Measurements from ENCODE around the gene DYNC2I2.

The DYNC2I2 gene

GRCh38 chr9:128610897-128611296, 45.8 kb downstream of the DYNC2I2 start:
- TF ChIP-seq CTCF (IDR thresholded peaks at IDR 0.05; ENCODE audit: low read depth, low read length) = no peak

DNA sequence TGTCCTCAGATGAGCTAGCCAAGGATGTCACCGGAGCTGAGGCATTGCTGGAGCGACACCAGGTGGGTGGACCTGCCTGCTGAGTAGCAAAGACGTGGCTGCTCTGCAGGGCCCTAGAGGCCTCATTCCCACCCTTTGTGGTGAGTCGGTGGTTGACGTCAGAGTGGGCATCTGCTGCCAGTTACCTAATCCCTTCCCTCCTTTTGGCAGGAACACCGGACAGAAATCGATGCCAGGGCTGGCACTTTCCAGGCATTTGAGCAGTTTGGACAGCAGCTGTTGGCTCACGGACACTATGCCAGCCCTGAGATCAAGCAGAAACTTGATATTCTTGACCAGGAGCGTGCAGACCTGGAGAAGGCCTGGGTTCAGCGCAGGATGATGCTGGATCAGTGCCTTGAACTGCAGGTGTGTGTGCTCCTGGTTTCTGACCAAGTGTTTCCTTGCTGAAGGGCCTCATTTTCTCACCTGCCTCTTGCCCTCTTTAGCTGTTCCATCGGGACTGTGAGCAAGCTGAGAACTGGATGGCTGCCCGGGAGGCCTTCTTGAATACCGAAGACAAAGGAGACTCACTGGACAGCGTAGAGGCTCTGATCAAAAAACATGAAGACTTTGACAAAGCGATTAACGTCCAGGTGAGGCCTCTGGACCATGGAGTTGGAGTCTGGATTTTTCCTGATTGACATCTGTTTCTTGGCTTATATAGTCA, 48.9 kb downstream of the DYNC2I2 start:
- no peak overlapping the region for H3K4me3 ChIP-seq (ENCODE audit: low read depth, low read length)
- TF ChIP-seq CTCF (IDR thresholded peaks at IDR 0.05; ENCODE audit: low read depth, low read length) = no peak

More at GRCh38 chr9:128610897-128611296, 45.8 kb downstream of the DYNC2I2 start:
- H3K4me3 ChIP-seq (ENCODE audit: low read depth, low read length) = no peak overlapping the region

DNA sequence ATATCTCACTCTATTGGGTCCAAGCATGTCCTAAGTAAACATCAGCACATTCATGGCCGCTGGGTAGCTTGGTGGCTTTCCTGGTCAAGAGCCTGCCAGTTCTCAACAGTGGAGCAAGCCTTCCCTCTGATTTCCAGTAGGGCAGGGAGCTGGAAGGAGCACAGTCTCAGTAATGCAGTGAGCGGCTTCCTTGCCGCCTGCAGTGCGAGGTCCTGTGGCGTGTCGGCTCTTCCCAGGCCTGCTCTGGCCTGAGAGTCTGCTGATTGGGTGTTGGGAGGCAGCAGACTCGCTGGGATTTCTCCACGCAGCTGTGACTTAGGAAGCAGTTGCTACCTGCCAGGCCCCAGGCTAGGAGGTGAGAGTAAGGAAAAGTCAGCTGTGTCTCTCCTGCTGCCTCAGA, 53.0 kb downstream of the DYNC2I2 start:
- H3K4me3 ChIP-seq (ENCODE audit: low read depth, low read length) = no peak overlapping the region

DNA sequence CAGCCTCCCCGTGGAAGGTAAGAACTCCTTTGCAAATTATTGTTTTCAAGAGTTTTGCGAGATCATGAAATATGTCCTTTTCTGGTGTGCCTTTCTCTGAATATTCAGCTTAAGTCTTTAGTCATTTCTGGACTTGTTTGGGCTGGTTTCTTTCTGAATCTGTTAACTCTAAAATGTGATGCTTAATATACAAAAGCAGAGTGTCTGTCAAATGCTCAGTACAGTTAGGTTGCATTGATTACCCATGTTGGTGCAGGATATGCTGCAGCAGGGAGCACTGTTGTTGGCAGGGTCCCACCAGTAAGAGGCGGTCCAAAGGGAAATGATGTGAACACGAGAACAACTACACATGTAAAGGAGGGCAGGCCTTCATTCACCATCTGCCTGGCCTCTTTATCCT, 56.5 kb downstream of the DYNC2I2 start:
- H3K4me3 ChIP-seq (ENCODE audit: low read depth, low read length) = no peak overlapping the region

More for the DNA sequence above, 53.0 kb downstream of the DYNC2I2 start:
- no peak for TF ChIP-seq CTCF (IDR thresholded peaks at IDR 0.05; ENCODE audit: low read depth, low read length)

DNA sequence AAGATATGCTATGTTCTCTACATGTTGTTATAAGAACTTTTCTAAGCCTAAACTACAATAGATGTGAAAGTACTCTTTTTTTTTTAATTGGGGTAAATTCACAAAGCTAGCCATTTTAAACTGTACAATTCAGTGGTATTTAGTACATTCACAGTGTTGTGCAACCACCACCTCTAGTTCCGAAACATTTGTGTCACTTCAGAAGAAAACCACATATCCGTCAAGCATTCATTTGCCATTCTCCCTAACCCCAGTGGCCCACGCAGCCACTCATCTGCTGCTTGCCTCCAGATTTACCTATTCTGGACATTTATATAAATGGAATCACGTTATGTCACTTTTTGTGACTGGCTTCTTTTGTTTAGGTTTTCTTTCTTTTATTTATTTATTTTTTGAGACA, 61.2 kb downstream of the DYNC2I2 start:
- H3K4me3 ChIP-seq (ENCODE audit: low read depth, low read length) = no peak overlapping the region
- no peak for TF ChIP-seq CTCF (IDR thresholded peaks at IDR 0.05; ENCODE audit: low read depth, low read length)

More for the DNA sequence above, 56.5 kb downstream of the DYNC2I2 start:
- no peak for TF ChIP-seq CTCF (IDR thresholded peaks at IDR 0.05; ENCODE audit: low read depth, low read length)

DNA sequence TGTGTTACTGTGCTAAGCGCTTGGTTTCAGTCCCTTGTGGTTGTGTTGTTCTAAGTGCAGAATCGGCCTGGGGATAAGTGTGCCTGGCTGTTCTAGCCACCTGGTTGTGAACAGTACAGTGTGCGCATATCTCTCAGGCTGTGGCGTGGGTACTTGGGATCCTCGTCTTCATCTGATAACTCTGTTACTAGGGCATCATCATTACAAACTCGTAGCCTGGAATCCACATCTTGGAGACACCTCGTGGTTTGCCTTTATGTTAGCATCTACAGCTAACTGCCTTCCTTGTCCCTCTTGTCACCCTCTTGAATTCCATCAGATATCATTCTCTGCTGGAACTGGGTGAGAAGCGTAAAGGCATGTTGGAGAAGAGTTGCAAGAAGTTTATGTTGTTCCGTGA, 62.8 kb downstream of the DYNC2I2 start:
- TF ChIP-seq CTCF (IDR thresholded peaks at IDR 0.05; ENCODE audit: low read depth, low read length) = no peak
- H3K4me3 ChIP-seq (ENCODE audit: low read depth, low read length) = no peak overlapping the region

DNA sequence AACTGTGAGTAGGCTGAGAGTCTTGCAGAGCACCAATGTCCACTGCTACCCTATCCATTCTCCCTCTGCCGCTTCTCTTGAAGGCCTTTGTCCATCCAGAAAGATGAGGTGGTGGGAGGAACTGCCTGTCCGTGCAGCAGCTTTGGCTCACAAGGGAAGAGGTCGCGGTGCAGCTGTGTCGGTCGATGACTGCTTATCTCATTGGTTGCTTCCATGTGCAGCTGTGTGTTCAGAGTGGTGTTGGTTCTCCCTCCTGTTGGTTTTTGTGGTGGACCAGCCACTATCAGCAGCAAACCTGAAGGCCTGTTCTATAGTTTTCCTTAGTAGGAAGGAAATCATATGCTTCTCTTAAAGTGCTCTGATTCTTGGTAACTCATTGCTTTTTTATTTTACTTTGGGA, 63.6 kb downstream of the DYNC2I2 start:
- H3K4me3 ChIP-seq (ENCODE audit: low read depth, low read length) = no peak overlapping the region
- TF ChIP-seq CTCF (IDR thresholded peaks at IDR 0.05; ENCODE audit: low read depth, low read length) = no peak

Data from WI38 (cell line).